Heart right ventricle (tissue), 16 donors: ENCODE results near the gene RPL27. TPM values are rescaled to one million over a fixed set of nuclear protein-coding genes. Genes with fewer than 3 reads are reported as not detected.

Experiments
- ATAC-seq, 8 donors: fragments of 200-7000 bp; cut with Tn5 transposase; one replicate each; pipeline ENCODE4 v1.9.1; 2020; ENCODE audit warnings: mild to moderate bottlenecking in 8 of 8, moderate library complexity in 8 of 8, moderate number of reproducible peaks in 1 of 8
- DNase-seq, 2 donors: peaks; one replicate each; pipeline ENCODE4 v3.0.0-alpha.2; 2020
- H3K27ac ChIP-seq, 10 donors: fragments of 200-600 bp; sonication (generic) in 2 of 10; one replicate each; pipeline versions ENCODE4 v1.5.0 to v1.8.0; 2020 to 2022; ENCODE audit warnings: mild to moderate bottlenecking in 3 of 10
- H3K27me3 ChIP-seq, 7 donors: fragments of 200-600 bp; one replicate each; pipeline ENCODE4 v1.8.0; 2021 to 2022; ENCODE audit warnings: mild to moderate bottlenecking in 2 of 7
- H3K36me3 ChIP-seq, 9 donors: fragments of 200-600 bp; sonication (generic) in 1 of 9; one replicate each; pipeline versions ENCODE4 v1.5.0 to v1.8.0; 2020 to 2022; ENCODE audit warnings: mild to moderate bottlenecking in 2 of 9
- H3K4me1 ChIP-seq, 9 donors: fragments of 200-600 bp; sonication (generic) in 1 of 9; one replicate each; pipeline versions ENCODE4 v1.5.0 to v1.8.0; 2020 to 2022; ENCODE audit warnings: mild to moderate bottlenecking in 4 of 9
- H3K4me3 ChIP-seq, 10 donors: fragments of 200-600 bp; sonication (generic) in 2 of 10; one replicate each; pipeline versions ENCODE4 v1.5.0 to v1.8.0; 2020 to 2022; ENCODE audit warnings: mild to moderate bottlenecking in 7 of 10, moderate library complexity in 2 of 10
- H3K9me3 ChIP-seq, 11 donors: fragments of 200-600 bp in 10 of 11; sonication (generic) in 2 of 11; one replicate each; pipeline versions ENCODE4 v1.5.0 to v1.8.0; 2013 to 2022; ENCODE audit warnings: mild to moderate bottlenecking in 2 of 11, control low read depth in 1 of 11, moderate library complexity in 1 of 11
- WGBS, 2 donors: extraction: QIAGEN DNeasy Blood & Tissue Kit; methylation state at CpG; one replicate each; pipeline ENCODE4 v1.1.7; 2013; ENCODE audit warnings: inconsistent platforms in 1 of 2; 5-methylcytosine and 5-hydroxymethylcytosine counted together
- intact Hi-C, 10 donors: fragments of 100-400 bp; cut with DNase I; formaldehyde crosslinking; loops; one replicate each; pipeline versions ENCODE4 v1.11.1 to v1.14.2; 2022
- polyA plus RNA-seq, 2 donors: library from polyadenylated mRNA; stranded (reverse); fragments of 200-250 nt; gene quantifications; one replicate each; pipeline ENCODE4 v1.2.3, GENCODE V29; 2013
- total RNA-seq, 10 donors: library from RNA; stranded (reverse); fragmentation: NEBNext Ultra II Directional in 3 of 10; extraction: Animal tissue kit (Norgen Biotek cat#: 25700) in 3 of 10; gene quantifications; one replicate each; pipeline versions ENCODE4 v1.2.1 to v1.2.4, GENCODE V29; 2021 to 2023
- TF ChIP-seq, protein P1 (sequence below), 9 donors: fragments of 200-600 bp; sonication (generic) in 2 of 9; IDR thresholded peaks; one replicate each; pipeline versions ENCODE4 v1.5.0 to v1.8.0; 2021 to 2022; ENCODE audit warnings: antibody characterized with exemption in 9 of 9, mild to moderate bottlenecking in 5 of 9, moderate library complexity in 1 of 9
- donor health status: Arrhythmogenic right ventricular cardiomyopathy.
- donor health status: ischemic (EF 13 %, LVEDD 7.1; RV severe dilation, severe dysfunction).
- donor health status: healthy with polysubstance abuse.
- donor health status: DM: no; HTN: yes; CAD: no.
- donor health status: DM: no; HTN: no; CAD: no.
- donor health status: ischemic (EF 25% LVEDD 6.9; RV normal size, moderate dysfunction).
- donor health status: ischemic (EF 25% LVEDD 5.7; RV mildly dilated, moderate dysfunction).
- donor health status: healthy.
- donor health status: DM: yes; HTN: yes; CAD: no.
- donor health status: Ischemic cardiomyopathy.
- donor health status: ischemic (EF 35%, LVEDD 5.7; RV mildly dilated, moderate dysfunction).
- donor health status: nonischemic (EF 11% LVEDD 7.7; RV severe dilation, severe dysfunction).
- donor health status: DM: yes; HTN: yes; CAD: no.
- donor health status: PGD.
- donor health status: ischemic (EF 29% LVEDD 5.4; RV normal size, mild dysfunction).
- donor health status: nonischemic (EF 23%, LVEDD 6.1; RV moderate dilation, normal function).

Gene RPL27
- total and polyA plus RNA-seq, 12 donors = 388 to 2,790 (median 583) TPM

DNA sequence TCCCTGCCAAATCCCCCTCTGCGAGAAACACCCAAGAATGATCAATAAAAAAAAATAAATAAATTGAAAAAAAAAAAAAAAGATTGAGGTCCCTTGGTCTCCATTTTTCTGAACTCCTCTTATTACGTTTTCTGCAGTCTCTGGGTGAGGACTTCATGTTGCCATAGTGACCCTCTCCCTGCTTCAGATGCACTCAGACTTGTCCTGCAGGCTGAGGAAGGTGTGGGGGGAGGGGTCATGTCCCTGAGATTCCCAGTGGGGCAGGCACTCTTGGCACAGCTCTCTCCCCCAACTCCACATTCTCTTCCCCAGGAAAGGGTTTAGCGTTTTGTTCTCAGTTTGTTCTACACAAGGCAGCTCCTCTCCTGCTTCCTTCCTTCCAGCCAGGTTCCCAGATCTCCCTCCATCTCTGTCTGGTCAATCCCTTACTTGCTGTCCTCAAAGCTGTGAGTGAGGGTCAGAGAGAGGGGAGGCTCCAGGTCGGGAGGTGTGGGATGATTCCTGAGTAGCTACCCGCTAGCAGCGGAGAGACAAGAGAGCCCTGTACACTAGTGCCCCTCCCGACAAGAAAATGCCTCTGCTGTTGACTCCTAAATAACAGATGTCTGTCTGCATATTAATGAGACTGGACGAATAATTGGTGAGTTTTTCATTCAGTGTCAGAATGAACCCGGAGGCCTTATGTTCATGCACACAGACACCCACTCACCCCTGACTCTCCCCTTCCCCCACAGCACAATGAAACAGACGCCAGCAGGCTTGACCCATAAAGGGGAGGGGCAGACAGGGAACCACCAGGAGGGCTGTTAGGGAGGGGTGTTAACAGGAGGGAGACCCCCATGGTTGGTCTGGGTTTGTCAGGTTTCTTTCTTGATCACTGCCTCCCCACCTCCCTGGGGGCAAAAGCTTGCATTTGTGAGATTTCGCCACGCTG is 36.0 kb downstream of the RPL27 start:
- H3K36me3 ChIP-seq = no peaks in the 10 kb centered on the region
- TF ChIP-seq, protein P1, sequence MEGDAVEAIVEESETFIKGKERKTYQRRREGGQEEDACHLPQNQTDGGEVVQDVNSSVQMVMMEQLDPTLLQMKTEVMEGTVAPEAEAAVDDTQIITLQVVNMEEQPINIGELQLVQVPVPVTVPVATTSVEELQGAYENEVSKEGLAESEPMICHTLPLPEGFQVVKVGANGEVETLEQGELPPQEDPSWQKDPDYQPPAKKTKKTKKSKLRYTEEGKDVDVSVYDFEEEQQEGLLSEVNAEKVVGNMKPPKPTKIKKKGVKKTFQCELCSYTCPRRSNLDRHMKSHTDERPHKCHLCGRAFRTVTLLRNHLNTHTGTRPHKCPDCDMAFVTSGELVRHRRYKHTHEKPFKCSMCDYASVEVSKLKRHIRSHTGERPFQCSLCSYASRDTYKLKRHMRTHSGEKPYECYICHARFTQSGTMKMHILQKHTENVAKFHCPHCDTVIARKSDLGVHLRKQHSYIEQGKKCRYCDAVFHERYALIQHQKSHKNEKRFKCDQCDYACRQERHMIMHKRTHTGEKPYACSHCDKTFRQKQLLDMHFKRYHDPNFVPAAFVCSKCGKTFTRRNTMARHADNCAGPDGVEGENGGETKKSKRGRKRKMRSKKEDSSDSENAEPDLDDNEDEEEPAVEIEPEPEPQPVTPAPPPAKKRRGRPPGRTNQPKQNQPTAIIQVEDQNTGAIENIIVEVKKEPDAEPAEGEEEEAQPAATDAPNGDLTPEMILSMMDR (IDR thresholded peaks at IDR 0.05) = no peak
- no peaks in the 10 kb centered on the region for H3K4me1 ChIP-seq
- H3K27ac ChIP-seq = no peak overlapping the region
- WGBS, 2 donors = 52 to 55% methylated on average over 12 of the region's 12 CpGs
- H3K27me3 ChIP-seq = no peaks in the 10 kb centered on the region
- DNase-seq (no peak), ATAC-seq (no peak)
- no peak overlapping the region for H3K4me3 ChIP-seq
- intact Hi-C loops = loop anchor here in 2 of 10 donors (10.0 kb wide), 2 partner anchors 81 to 311 kb away; no protein-coding TSS in a partner anchor
- no peaks in the 10 kb centered on the region for H3K9me3 ChIP-seq

DNA sequence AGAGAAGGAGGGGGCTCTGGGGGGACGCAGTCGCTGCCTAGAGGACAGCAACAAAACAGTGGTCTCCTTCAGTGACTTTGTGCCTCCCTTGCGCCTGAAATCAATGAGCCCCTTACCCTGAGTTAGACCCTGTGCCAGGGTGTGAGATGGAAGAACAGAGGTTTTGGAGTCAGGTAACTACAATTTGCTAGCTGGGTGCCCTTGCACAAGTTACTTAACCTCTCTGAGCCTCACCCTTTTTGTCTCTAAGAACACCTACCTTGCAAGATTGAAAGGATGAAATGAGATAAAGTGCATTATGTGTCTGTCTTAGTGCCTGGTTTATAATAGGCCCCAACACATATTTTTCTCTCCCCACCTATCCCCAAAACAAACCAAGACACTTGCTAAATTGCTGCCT is 36.7 kb downstream of the RPL27 start:
- TF ChIP-seq, protein P1 (IDR thresholded peaks at IDR 0.05) = no peak
- Histone ChIP-seq H3K27me3 (no peaks in the 10 kb centered on the region), H3K4me1 (no peaks in the 10 kb centered on the region), H3K27ac (no peak overlapping the region), H3K36me3 (no peaks in the 10 kb centered on the region), H3K9me3 (no peaks in the 10 kb centered on the region), H3K4me3 (no peak overlapping the region)
- 85 to 95% methylated on average over 3 of the region's 3 CpGs for WGBS, 2 donors
- no peak for ATAC-seq
- no peak for DNase-seq
- intact Hi-C loops = loop anchor here in 2 of 10 donors (10.0 kb wide), 2 partner anchors 80 to 310 kb away; no protein-coding TSS in a partner anchor

DNA sequence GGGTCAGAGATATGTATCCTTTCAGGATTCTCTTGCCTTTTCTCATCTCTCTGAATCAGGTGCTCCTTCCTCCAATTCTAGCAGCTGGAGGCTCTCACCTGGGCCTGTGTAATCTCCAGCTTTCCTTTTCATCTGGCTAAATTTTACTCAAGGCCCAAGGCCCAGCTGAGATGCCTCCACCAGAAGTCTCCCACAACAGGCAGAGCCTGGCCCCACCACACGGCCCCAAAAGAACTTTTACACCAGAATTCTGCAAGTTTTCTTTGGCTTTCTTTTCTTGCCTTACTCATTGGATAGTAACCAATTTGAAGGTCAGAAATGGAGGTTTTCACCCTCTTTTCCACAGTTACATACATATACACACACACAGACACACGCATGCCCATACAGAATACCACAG is 41.4 kb downstream of the RPL27 start:
- TF ChIP-seq, protein P1 (IDR thresholded peaks at IDR 0.05) = no peak
- H3K27ac ChIP-seq = no peak overlapping the region
- peaks cover 0 to 4% (median 0%) of the 10 kb centered on the region in 9 donors for H3K36me3 ChIP-seq
- H3K4me1 ChIP-seq = no peaks in the 10 kb centered on the region
- H3K27me3 ChIP-seq = no peaks in the 10 kb centered on the region
- WGBS, 2 donors = 92 to 93% methylated on average over 2 of the region's 2 CpGs
- no peak overlapping the region for H3K4me3 ChIP-seq
- H3K9me3 ChIP-seq = no peaks in the 10 kb centered on the region
- intact Hi-C loops = loop anchor here in 2 of 10 donors (10.0 kb wide), 2 partner anchors 75 to 305 kb away; no protein-coding TSS in a partner anchor
- ATAC-seq = no peak
- DNase-seq = no peak

DNA sequence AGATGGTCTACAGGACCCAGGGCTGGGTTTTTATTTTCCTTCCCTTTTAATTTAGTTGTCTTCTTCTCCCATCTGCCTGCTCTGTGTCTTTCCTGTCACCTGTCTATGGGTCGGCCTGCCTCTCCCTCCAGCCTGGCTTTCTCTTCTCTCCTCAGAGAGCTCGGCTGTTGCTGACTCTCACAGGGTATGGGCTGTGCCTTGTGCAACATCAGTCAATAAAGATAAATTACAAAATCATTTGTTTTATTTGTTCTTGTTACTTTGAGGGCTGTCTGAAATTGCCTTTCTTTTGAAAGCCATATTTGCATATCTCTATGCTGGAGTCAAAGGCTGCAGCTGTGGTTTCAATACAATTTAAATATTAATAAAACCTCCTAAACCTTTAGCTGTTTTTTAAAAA is 42.4 kb downstream of the RPL27 start:
- DNase-seq = no peak
- WGBS, 2 donors = 84 to 100% methylated on average over 2 of the region's 2 CpGs
- TF ChIP-seq, protein P1 (IDR thresholded peaks at IDR 0.05) = no peak
- Histone ChIP-seq H3K9me3 (no peaks in the 10 kb centered on the region), H3K4me3 (no peak overlapping the region), H3K4me1 (no peaks in the 10 kb centered on the region), H3K27ac (no peak overlapping the region), H3K27me3 (no peaks in the 10 kb centered on the region), H3K36me3 (peaks cover 0 to 12% (median 0%) of the 10 kb centered on the region in 9 donors)
- intact Hi-C loops = no loop called here
- ATAC-seq = no peak
